IMR-90 (cell line): Measurements from ENCODE around the gene MRPS35. TPM values are rescaled to one million over a fixed set of nuclear protein-coding genes. Genes with fewer than 3 reads are reported as not detected.

Experiments used
- ATAC-seq: fragments of 200-7000 bp; cut with Tn5 transposase; 2 replicates; pipeline ENCODE4 v1.9.1; 2020; ENCODE audit warnings: low read depth, mild to moderate bottlenecking, moderate library complexity
- BruUV-seq: library from RNA; stranded (reverse); fragments of 400-500 nt; replicated peaks from 2 replicates; lab custom pipeline; 2021; lab: Mats Ljungman, UMichigan
- CTCF ChIA-PET: fragments of 300-600 bp; formaldehyde crosslinking; extraction: SDS; loops from one replicate; lab custom pipeline; 2021; ENCODE audit warnings: antibody characterized with exemption; lab: Yijun Ruan, JAX
- POLR2A ChIA-PET: fragments of 300-600 bp; sonication (Branson Sonifier 250); formaldehyde crosslinking; loops from one replicate; lab custom pipeline; 2022; ENCODE audit warnings: antibody characterized with exemption; ENCODE audit not compliant: unreplicated experiment; lab: Charles Lee
- DNase-seq: peaks from one replicate; pipeline ENCODE4 v3.0.0; 2013
- H2AFZ ChIP-seq: replicated peaks from 2 replicates; pipeline ENCODE3; 2013; ENCODE audit warnings: low read length, mild to moderate bottlenecking; ENCODE audit not compliant: poor library complexity
- H2AK5ac ChIP-seq: 2 replicates; pipeline ENCODE4 v1.6.1; 2013; ENCODE audit warnings: low read depth, low read length, inconsistent platforms
- H2AK9ac ChIP-seq: replicated peaks from 2 replicates; pipeline ENCODE3; 2013; ENCODE audit warnings: mild to moderate bottlenecking, low read depth, low read length, moderate library complexity; ENCODE audit not compliant: poor library complexity
- H2BK120ac ChIP-seq: 2 replicates; pipeline ENCODE4 v1.6.1; 2013; ENCODE audit warnings: low read depth, low read length, inconsistent platforms
- H2BK15ac ChIP-seq: 3 replicates; pipeline ENCODE4 v1.6.1; 2013; ENCODE audit warnings: low read depth, low read length, inconsistent platforms
- H2BK20ac ChIP-seq: 2 replicates; pipeline ENCODE4 v1.6.1; 2013; ENCODE audit warnings: low read depth, mild to moderate bottlenecking, inconsistent platforms, low read length, moderate library complexity
- H2BK5ac ChIP-seq: 2 replicates; pipeline ENCODE4 v1.6.1; 2013; ENCODE audit warnings: mild to moderate bottlenecking, low read depth, low read length, inconsistent platforms; ENCODE audit not compliant: poor library complexity, severe bottlenecking
- H3K14ac ChIP-seq: replicated peaks from 2 replicates; pipeline ENCODE4 v1.6.1; 2013; ENCODE audit warnings: low read depth, low read length, inconsistent platforms
- H3K18ac ChIP-seq: 2 replicates; pipeline ENCODE4 v1.6.1; 2013; ENCODE audit warnings: low read depth, low read length, control low read depth
- H3K23ac ChIP-seq: 2 replicates; pipeline ENCODE4 v1.6.1; 2013; ENCODE audit warnings: low read depth, low read length, inconsistent platforms
- H3K27ac ChIP-seq: 2 replicates; pipeline ENCODE4 v1.5.1; 2013; ENCODE audit warnings: mild to moderate bottlenecking, control low read depth, low read length; ENCODE audit not compliant: insufficient read depth
- H3K27me3 ChIP-seq: 2 replicates; pipeline ENCODE4 v1.6.1; 2013; ENCODE audit warnings: low read length; ENCODE audit not compliant: control insufficient read depth, insufficient read depth
- H3K36me3 ChIP-seq: 2 replicates; pipeline ENCODE4 v1.6.1; 2013; ENCODE audit warnings: low read length, mixed read lengths; ENCODE audit not compliant: control insufficient read depth, insufficient read depth
- H3K4ac ChIP-seq: 2 replicates; pipeline ENCODE4 v1.6.1; 2013; ENCODE audit warnings: low read depth, low read length, inconsistent platforms
- H3K4me1 ChIP-seq: 2 replicates; pipeline ENCODE4 v1.6.1; 2013; ENCODE audit warnings: low read length, mixed read lengths; ENCODE audit not compliant: control insufficient read depth, insufficient read depth
- H3K4me2 ChIP-seq: 2 replicates; pipeline ENCODE4 v1.6.1; 2013; ENCODE audit warnings: low read depth, mild to moderate bottlenecking, control low read depth, low read length, moderate library complexity
- H3K4me3 ChIP-seq: 2 replicates; pipeline ENCODE4 v1.5.1; 2013; ENCODE audit warnings: low read depth, mild to moderate bottlenecking, control low read depth, low read length, moderate library complexity; ENCODE audit not compliant: insufficient read depth
- H3K56ac ChIP-seq: 2 replicates; pipeline ENCODE4 v1.6.1; 2013; ENCODE audit warnings: low read length, inconsistent platforms; ENCODE audit not compliant: insufficient read depth; ENCODE audit errors: extremely low read depth
- H3K79me1 ChIP-seq, 2 experiments: 2 replicates each; pipeline ENCODE4 v1.6.1; 2013; ENCODE audit warnings: low read length in 2 of 2, inconsistent platforms in 1 of 2, low read depth in 1 of 2
- H3K9ac ChIP-seq: 2 replicates; pipeline ENCODE4 v1.6.1; 2013; ENCODE audit warnings: low read depth, low read length, control low read depth
- H3K9me1 ChIP-seq: 2 replicates; pipeline ENCODE4 v1.6.1; 2013; ENCODE audit warnings: low read length, inconsistent platforms; ENCODE audit not compliant: insufficient read depth
- H3K9me3 ChIP-seq: 2 replicates; pipeline ENCODE4 v1.6.1; 2013; ENCODE audit warnings: low read length; ENCODE audit not compliant: control insufficient read depth, insufficient read depth
- H4K20me1 ChIP-seq: 2 replicates; pipeline ENCODE4 v1.6.1; 2013; ENCODE audit warnings: low read length, inconsistent platforms; ENCODE audit not compliant: insufficient read depth
- H4K5ac ChIP-seq: 2 replicates; pipeline ENCODE4 v1.6.1; 2013; ENCODE audit warnings: mild to moderate bottlenecking, low read depth, low read length, control low read depth
- H4K8ac ChIP-seq, 2 experiments: 2 replicates each; pipeline ENCODE4 v1.6.1; 2013; ENCODE audit warnings: low read depth in 2 of 2, low read length in 2 of 2, control low read depth in 1 of 2, inconsistent platforms in 1 of 2
- H4K91ac ChIP-seq: 2 replicates; pipeline ENCODE4 v1.6.1; 2013; ENCODE audit warnings: low read depth, low read length, inconsistent platforms; ENCODE audit not compliant: insufficient read depth
- RFX5 ChIP-seq: IDR thresholded peaks from 2 replicates; pipeline ENCODE4 v1.8.0; 2012; ENCODE audit warnings: low read depth, mild to moderate bottlenecking, low read length, moderate library complexity
- WGBS, 2 experiments: methylation state at CpG; one replicate each; pipeline versions ENCODE4 v1.1.5 to v1.1.7; 2013; ENCODE audit warnings: missing lambda C conversion rate in 2 of 2; ENCODE audit not compliant: insufficient read length in 1 of 2; ENCODE audit errors: extremely low coverage in 2 of 2; 5-methylcytosine and 5-hydroxymethylcytosine counted together
- dilution Hi-C: fragments of 300-500 bp; cut with HindIII; formaldehyde crosslinking; loops from one replicate; pipeline ENCODE4 v1.14.3; 2018; ENCODE audit warnings: low sequenced_read_pairs; ENCODE audit not compliant: unreplicated experiment
- in situ Hi-C: fragments of 300-500 bp; cut with MboI; formaldehyde crosslinking; loops from 3 replicates; pipeline ENCODE4 v1.14.3; 2019; ENCODE audit warnings: low sequenced_read_pairs, inconsistent platforms, mixed read lengths
- intact Hi-C: fragments of 100-400 bp; cut with micrococcal nuclease; formaldehyde crosslinking; loops from 2 replicates; pipeline ENCODE4 v1.10.0; 2022
- polyA plus RNA-seq, 3 experiments: library from polyadenylated mRNA; depleted of rRNA; stranded (reverse); fragments of >200 nt; gene quantifications; 2 replicates each; pipeline ENCODE4 v1.2.3, GENCODE V29; 2012; ENCODE audit warnings: low replicate concordance in 1 of 3
- total RNA-seq: library from RNA; depleted of rRNA; stranded (reverse); fragments of >200 nt; gene quantifications from 2 replicates; pipeline ENCODE4 v1.2.3, GENCODE V29; 2012

The MRPS35 gene
- total and polyA plus RNA-seq, 2 of the 4 experiments (the other 2 are of a cell fraction): 27.4 to 40.1 TPM

DNA sequence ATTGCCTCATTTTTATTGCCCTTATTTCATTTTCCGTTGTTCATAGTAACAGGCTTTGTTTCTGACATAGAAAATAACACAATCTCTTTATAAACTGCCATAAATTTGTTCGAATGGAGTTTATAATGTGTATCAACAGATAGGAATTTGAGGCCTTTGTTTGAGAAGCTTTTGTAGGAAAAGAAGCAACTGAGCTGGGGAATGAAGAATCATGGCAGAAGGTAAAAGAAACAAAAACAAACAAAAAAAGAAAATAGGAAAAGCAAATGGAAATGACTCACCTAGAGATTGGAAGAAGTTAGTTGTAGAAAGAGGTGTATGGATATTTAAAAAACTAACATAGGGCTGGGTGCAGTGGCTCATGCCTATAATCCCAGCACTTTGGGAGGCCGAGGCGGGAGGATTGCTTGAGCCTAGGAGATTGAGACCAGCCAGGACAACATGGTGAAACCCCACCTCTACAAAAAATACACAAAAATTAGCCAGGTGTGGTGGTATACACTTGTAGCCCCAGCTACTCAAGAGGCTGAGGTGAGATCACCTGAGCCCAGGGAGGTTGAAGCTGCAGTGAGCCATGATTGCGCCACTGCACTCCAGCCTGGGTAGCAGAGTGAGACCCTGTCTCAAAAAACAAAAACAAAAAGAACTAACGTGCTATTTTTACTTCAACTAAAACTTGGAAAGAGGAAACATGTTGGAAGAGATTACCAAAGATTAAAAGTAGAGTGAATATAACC is 14.9 kb upstream of the MRPS35 start:
- H3K4ac ChIP-seq: no peak overlapping the region
- no peak overlapping the region for H3K18ac ChIP-seq
- no peak overlapping the region for H2BK15ac ChIP-seq
- H3K56ac ChIP-seq: no peak overlapping the region
- no peak overlapping the region for H3K4me2 ChIP-seq
- no peak overlapping the region for H2BK120ac ChIP-seq
- H3K23ac ChIP-seq: no peak overlapping the region
- no peak overlapping the region for H3K4me3 ChIP-seq
- H4K5ac ChIP-seq: no peak overlapping the region
- H3K9me1 ChIP-seq: no peaks in the 10 kb centered on the region
- H4K20me1 ChIP-seq: no peaks in the 10 kb centered on the region
- no peak overlapping the region for H2AK9ac ChIP-seq
- peaks cover 21% of the 10 kb centered on the region for H3K36me3 ChIP-seq
- ATAC-seq (no peak), DNase-seq (peak; percentile 31)
- dilution Hi-C loops (no loop called here), in situ Hi-C loops (no loop called here), intact Hi-C loops (no loop called here)
- H3K14ac ChIP-seq: no peak overlapping the region
- H2BK20ac ChIP-seq: no peak overlapping the region
- H3K27ac ChIP-seq: no peak overlapping the region
- POLR2A ChIA-PET: no interaction called here
- no TSS peak for BruUV-seq
- H4K91ac ChIP-seq: no peak overlapping the region
- no peak for TF ChIP-seq RFX5
- no peak overlapping the region for H2AK5ac ChIP-seq
- H3K9me3 ChIP-seq: no peaks in the 10 kb centered on the region
- no peak overlapping the region for H2BK5ac ChIP-seq
- no peaks in the 10 kb centered on the region for H3K27me3 ChIP-seq
- no peak overlapping the region for H3K9ac ChIP-seq
- peaks cover 0 to 3% of the 10 kb centered on the region in 2 experiments; a peak in 2 of 4 replicates for H3K79me1 ChIP-seq
- WGBS, 2 experiments: no CpG with 5 or more reads among the region's 6 CpGs
- H3K4me1 ChIP-seq: no peaks in the 10 kb centered on the region
- no peak overlapping the region for H2AFZ ChIP-seq
- no peak overlapping the region for H4K8ac ChIP-seq
- CTCF ChIA-PET: no interaction called here
